Hindlimb muscle (tissue), 1 donor: ENCODE results near the gene ASGR1. TPM values are rescaled to one million over a fixed set of nuclear protein-coding genes. Genes with fewer than 3 reads are reported as not detected.
A peak's percentile ranks its signal among the peaks of the same experiment; 100 is the strongest.

ENCODE experiments used
- DNase-seq: peaks from one replicate; pipeline ENCODE4 v3.0.0-alpha.2; 2013
- polyA plus RNA-seq: library from polyadenylated mRNA; unstranded; fragments of 120-200 nt; gene quantifications from one replicate; pipeline ENCODE4 v1.2.1, GENCODE V29; 2013; ENCODE audit not compliant: insufficient read length

ASGR1 gene
- polyA plus RNA-seq: 1.8 TPM

GRCh38 chr17:7179317-7180254 is at the start of gene ASGR1:
TSS of gene ASGR1 (minus strand) at chr17:7179370. CDS start at chr17:7178563, 807 bp downstream.
- no peak for DNase-seq

- no peak for DNase-seq
Observed at GRCh38 chr17:7228920-7229319, 49.8 kb upstream of the ASGR1 start.

GRCh38 chr17:7226721-7227710 is 47.8 kb upstream of the ASGR1 start:
- no peak for DNase-seq

GRCh38 chr17:7225711-7226331 is 46.7 kb upstream of the ASGR1 start:
- no peak for DNase-seq

- DNase-seq: no peak
Observed at GRCh38 chr17:7224661-7225111, 45.5 kb upstream of the ASGR1 start.

GRCh38 chr17:7224110-7224509 is 44.9 kb upstream of the ASGR1 start:
- DNase-seq: no peak

- no peak for DNase-seq
Observed at GRCh38 chr17:7223375-7223774, 44.2 kb upstream of the ASGR1 start.

GRCh38 chr17:7222972-7223292 is 43.8 kb upstream of the ASGR1 start:
- DNase-seq: no peak

- no peak for DNase-seq
Observed at GRCh38 chr17:7222093-7222971, 43.2 kb upstream of the ASGR1 start.

GRCh38 chr17:7221278-7222092 is 42.3 kb upstream of the ASGR1 start:
- no peak for DNase-seq

- no peak for DNase-seq
Observed at GRCh38 chr17:7220593-7221277, 41.6 kb upstream of the ASGR1 start.

- peak; percentile 94 for DNase-seq
Observed at GRCh38 chr17:7219812-7220592, 40.8 kb upstream of the ASGR1 start, which contains the start of the genes ACADVL and DLG4. TSS of gene ACADVL (plus strand) at chr17:7219938. CDS start at chr17:7219985, 47 bp downstream. TSS of gene DLG4 (minus strand) at chr17:7219836.

- no peak for DNase-seq
Observed at GRCh38 chr17:7219229-7219811, 40.1 kb upstream of the ASGR1 start.

- DNase-seq: no peak
Observed at GRCh38 chr17:7218758-7219157, 39.6 kb upstream of the ASGR1 start.

GRCh38 chr17:7218166-7218565 is 39.0 kb upstream of the ASGR1 start:
- no peak for DNase-seq

- peak; percentile 86 for DNase-seq
Observed at GRCh38 chr17:7217113-7217987, 38.2 kb upstream of the ASGR1 start.
